ENCODE results near the gene BSG. TPM values are rescaled to one million over a fixed set of nuclear protein-coding genes. Genes with fewer than 3 reads are reported as not detected.

Gene BSG
- total RNA-seq, 2 experiments from 2014 or later, result 167 to 168 TPM

GRCh38 chr19:536031-536880, 36.1 kb upstream of the BSG start:
- Mint-ChIP-seq H3K9me3 (no peaks in the 10 kb centered on the region), H3K4me3 (no peak overlapping the region), H3K4me1 (peaks cover 16% of the 10 kb centered on the region), H3K36me3 (no peaks in the 10 kb centered on the region), H3K27me3 (no peaks in the 10 kb centered on the region), H3K27ac (no peak overlapping the region)
- no peak for DNase-seq

- Mint-ChIP-seq H3K4me1 (peaks cover 16% of the 10 kb centered on the region), H3K4me3 (no peak overlapping the region), H3K27me3 (no peaks in the 10 kb centered on the region), H3K9me3 (no peaks in the 10 kb centered on the region), H3K36me3 (no peaks in the 10 kb centered on the region), H3K27ac (no peak overlapping the region)
- no peak for DNase-seq
Measured at GRCh38 chr19:536881-537404, 35.5 kb upstream of the BSG start.

- Mint-ChIP-seq H3K9me3 (no peaks in the 10 kb centered on the region), H3K27me3 (no peaks in the 10 kb centered on the region), H3K36me3 (no peaks in the 10 kb centered on the region), H3K27ac (no peak overlapping the region), H3K4me3 (no peak overlapping the region), H3K4me1 (peaks cover 13% of the 10 kb centered on the region)
- no peak for DNase-seq
Measured at GRCh38 chr19:538641-539428, 33.6 kb upstream of the BSG start.

- Mint-ChIP-seq H3K36me3 (no peaks in the 10 kb centered on the region), H3K4me3 (no peak overlapping the region), H3K4me1 (peaks cover 8% of the 10 kb centered on the region), H3K27ac (no peak overlapping the region), H3K9me3 (no peaks in the 10 kb centered on the region), H3K27me3 (no peaks in the 10 kb centered on the region)
- DNase-seq, result no peak
Measured at GRCh38 chr19:539429-540030, 32.9 kb upstream of the BSG start.

GRCh38 chr19:540867-541637, 31.3 kb upstream of the BSG start:
- no peak overlapping the region for H3K27ac Mint-ChIP-seq
- peaks cover 12% of the 10 kb centered on the region for H3K4me1 Mint-ChIP-seq
- H3K36me3 Mint-ChIP-seq, result no peaks in the 10 kb centered on the region
- no peaks in the 10 kb centered on the region for H3K27me3 Mint-ChIP-seq
- H3K4me3 Mint-ChIP-seq, result no peak overlapping the region
- DNase-seq, result no peak
- H3K9me3 Mint-ChIP-seq, result no peaks in the 10 kb centered on the region

- Mint-ChIP-seq H3K4me1 (peaks cover 12% of the 10 kb centered on the region), H3K9me3 (no peaks in the 10 kb centered on the region), H3K4me3 (no peak overlapping the region), H3K36me3 (no peaks in the 10 kb centered on the region), H3K27me3 (no peaks in the 10 kb centered on the region), H3K27ac (no peak overlapping the region)
- no peak for DNase-seq
Measured at GRCh38 chr19:541699-542098, 30.7 kb upstream of the BSG start.

GRCh38 chr19:542173-542866, 30.1 kb upstream of the BSG start:
- Mint-ChIP-seq H3K36me3 (no peaks in the 10 kb centered on the region), H3K27me3 (no peaks in the 10 kb centered on the region), H3K4me1 (peaks cover 12% of the 10 kb centered on the region), H3K9me3 (no peaks in the 10 kb centered on the region), H3K4me3 (no peak overlapping the region), H3K27ac (no peak overlapping the region)
- DNase-seq, result no peak

GRCh38 chr19:543910-544608, 28.3 kb upstream of the BSG start, which contains the start of gene GZMM:
Gene GZMM (plus strand): TSS chr19:544053. CDS start chr19:544072, 19 bp downstream.
- Mint-ChIP-seq H3K27ac (peak within 1 kb of the TSS; percentile 91), H3K9me3 (no peaks in the 10 kb centered on the region), H3K4me3 (peak within 1 kb of the TSS; percentile 86), H3K4me1 (peaks cover 12% of the 10 kb centered on the region), H3K27me3 (no peaks in the 10 kb centered on the region), H3K36me3 (no peaks in the 10 kb centered on the region)
- peak; percentile 78 for DNase-seq

- H3K9me3 Mint-ChIP-seq, result no peaks in the 10 kb centered on the region
- no peak overlapping the region for H3K27ac Mint-ChIP-seq
- peaks cover 12% of the 10 kb centered on the region for H3K4me1 Mint-ChIP-seq
- no peak for DNase-seq
- H3K4me3 Mint-ChIP-seq, result no peak overlapping the region
- H3K36me3 Mint-ChIP-seq, result no peaks in the 10 kb centered on the region
- H3K27me3 Mint-ChIP-seq, result no peaks in the 10 kb centered on the region
Measured at GRCh38 chr19:547117-547516, 25.3 kb upstream of the BSG start.

GRCh38 chr19:547836-548720, 24.3 kb upstream of the BSG start:
- DNase-seq, result no peak
- Mint-ChIP-seq H3K4me3 (no peak overlapping the region), H3K27ac (no peak overlapping the region)

GRCh38 chr19:548886-549830, 23.2 kb upstream of the BSG start:
- H3K4me1 Mint-ChIP-seq, result peaks cover 6% of the 10 kb centered on the region
- no peaks in the 10 kb centered on the region for H3K9me3 Mint-ChIP-seq
- no peaks in the 10 kb centered on the region for H3K27me3 Mint-ChIP-seq
- H3K4me3 Mint-ChIP-seq, result no peak overlapping the region
- H3K27ac Mint-ChIP-seq, result no peak overlapping the region
- no peaks in the 10 kb centered on the region for H3K36me3 Mint-ChIP-seq
- DNase-seq, result no peak

More at GRCh38 chr19:547836-548720, 24.3 kb upstream of the BSG start:
- no peaks in the 10 kb centered on the region for H3K36me3 Mint-ChIP-seq
- H3K27me3 Mint-ChIP-seq, result no peaks in the 10 kb centered on the region
- peaks cover 12% of the 10 kb centered on the region for H3K4me1 Mint-ChIP-seq
- H3K9me3 Mint-ChIP-seq, result no peaks in the 10 kb centered on the region

GRCh38 chr19:554817-555216, 17.6 kb upstream of the BSG start:
- Mint-ChIP-seq H3K36me3 (no peaks in the 10 kb centered on the region), H3K27me3 (peaks cover 3% of the 10 kb centered on the region), H3K4me1 (no peaks in the 10 kb centered on the region), H3K4me3 (no peak overlapping the region), H3K27ac (no peak overlapping the region), H3K9me3 (no peaks in the 10 kb centered on the region)
- no peak for DNase-seq

All from activated naive CD8-positive, alpha-beta T cell treated with anti-CD3 and anti-CD28 coated beads for 36 hours (primary cell).